Tibial nerve (tissue), 3 donors: ENCODE measurements around the gene GTF3C1.

Source experiments
- POLR2A ChIP-seq, 2 donors: fragments of 450-650 bp; IDR thresholded peaks; one replicate each; pipeline ENCODE4 v1.6.1; 2017; ENCODE audit warnings: antibody characterized with exemption in 2 of 2, mild to moderate bottlenecking in 2 of 2, moderate library complexity in 2 of 2
- TF ChIP-seq, protein P1 (sequence below), 5 experiments: fragments of 200-600 bp in 3 of 5; fragments of 450-650 bp in 2 of 5; sonication (generic) in 3 of 5; IDR thresholded peaks; one replicate each; pipeline ENCODE4 v1.5.1; 2016 to 2019; ENCODE audit warnings: antibody characterized with exemption in 5 of 5, mild to moderate bottlenecking in 3 of 5, moderate library complexity in 2 of 5

DNA sequence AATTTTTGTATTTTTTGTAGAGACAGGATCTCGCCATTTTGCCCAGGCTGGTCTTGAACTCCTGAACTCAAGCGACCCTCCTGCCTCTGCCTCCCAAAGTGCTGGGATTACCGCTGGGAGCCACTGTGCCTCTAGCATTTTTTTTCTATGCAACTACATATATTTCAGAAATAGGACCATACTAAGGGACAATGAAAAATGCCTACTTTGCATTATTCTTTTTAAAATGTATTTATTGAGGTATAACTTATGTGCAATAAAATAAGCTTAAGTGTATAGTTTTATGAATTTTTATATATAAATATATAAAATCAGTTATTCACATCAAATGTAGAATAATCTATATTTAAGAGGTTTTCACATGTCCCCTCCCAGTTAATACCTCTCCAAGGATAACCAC lies 38.3 kb upstream of the GTF3C1 start:
- TF ChIP-seq, protein P1, sequence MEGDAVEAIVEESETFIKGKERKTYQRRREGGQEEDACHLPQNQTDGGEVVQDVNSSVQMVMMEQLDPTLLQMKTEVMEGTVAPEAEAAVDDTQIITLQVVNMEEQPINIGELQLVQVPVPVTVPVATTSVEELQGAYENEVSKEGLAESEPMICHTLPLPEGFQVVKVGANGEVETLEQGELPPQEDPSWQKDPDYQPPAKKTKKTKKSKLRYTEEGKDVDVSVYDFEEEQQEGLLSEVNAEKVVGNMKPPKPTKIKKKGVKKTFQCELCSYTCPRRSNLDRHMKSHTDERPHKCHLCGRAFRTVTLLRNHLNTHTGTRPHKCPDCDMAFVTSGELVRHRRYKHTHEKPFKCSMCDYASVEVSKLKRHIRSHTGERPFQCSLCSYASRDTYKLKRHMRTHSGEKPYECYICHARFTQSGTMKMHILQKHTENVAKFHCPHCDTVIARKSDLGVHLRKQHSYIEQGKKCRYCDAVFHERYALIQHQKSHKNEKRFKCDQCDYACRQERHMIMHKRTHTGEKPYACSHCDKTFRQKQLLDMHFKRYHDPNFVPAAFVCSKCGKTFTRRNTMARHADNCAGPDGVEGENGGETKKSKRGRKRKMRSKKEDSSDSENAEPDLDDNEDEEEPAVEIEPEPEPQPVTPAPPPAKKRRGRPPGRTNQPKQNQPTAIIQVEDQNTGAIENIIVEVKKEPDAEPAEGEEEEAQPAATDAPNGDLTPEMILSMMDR (IDR thresholded peaks at IDR 0.05) = no peak
- TF ChIP-seq POLR2A (IDR thresholded peaks at IDR 0.05) = no peak
